ENCODE data around the gene CHRNB1. TPM values are rescaled to one million over a fixed set of nuclear protein-coding genes. Genes with fewer than 3 reads are reported as not detected.

The CHRNB1 gene
- total and polyA plus RNA-seq, 2 of the 8 experiments (the other 6 are each of a cell fraction or from before 2014, with no cell fraction given), result 14.1 to 28.2 TPM

GRCh38 chr17:7407485-7408251, 37.2 kb upstream of the CHRNB1 start, which contains the start of gene NLGN2:
TSS of gene NLGN2 (plus strand) at chr17:7407845. CDS start at chr17:7408256, 411 bp downstream.
- peak within 1 kb of the TSS; percentile 78 for H3K18ac ChIP-seq (ENCODE audit: extremely low read depth, low read length)
- CTCF ChIA-PET (ENCODE audit: partially characterized antibody), result interaction anchor here (1.1 to 2.9 kb wide), 5 partner anchors 13 to 83 kb away, joined by 3 to 15 read pairs (median 4); partner anchors contain the start of gene SPEM1

More at GRCh38 chr17:7407485-7408251, 37.2 kb upstream of the CHRNB1 start, which contains the start of gene NLGN2:
- FAIRE-seq, result no peak
- Histone ChIP-seq H2AFZ (ENCODE audit: low read length) (no peak within 1 kb of the TSS), H2BK120ac (replicated peaks; ENCODE audit: low read depth, low read length) (no peak within 1 kb of the TSS), H3K56ac (replicated peaks; ENCODE audit: insufficient read length, low read depth, low read length) (peak within 1 kb of the TSS; percentile 56), H3K27ac (ENCODE audit: low read depth, low read length) (no peak within 1 kb of the TSS), H3K36me3 (ENCODE audit: control insufficient read depth in 2 of 4, insufficient read depth in 4 of 4, low read length in 3 of 4) (peaks cover 2 to 22% (median 17%) of the 10 kb centered on the region in 4 experiments; a peak in 5 of 8 replicates), H2BK20ac (ENCODE audit: low read length) (0 out of 2 replicates have a peak within 1 kb of the TSS, but pooled peaks have one; percentile 32), H3K9me3 (ENCODE audit: insufficient read depth in 2 of 2, low read depth in 1 of 2, low read length in 1 of 2) (no peaks in the 10 kb centered on the region), H3K4me3 (ENCODE audit: extremely low read depth in 1 of 4, insufficient read depth in 2 of 4, low read depth in 3 of 4, low read length in 4 of 4) (peak within 1 kb of the TSS; percentile 1 to 44 (median 22); a peak in 5 of 8 replicates), H4K8ac (ENCODE audit: extremely low read depth, insufficient read depth, low read length) (no peak within 1 kb of the TSS; the same call in 1 of the 2 replicates), H3K27me3 (replicated peaks in 1 of 4; ENCODE audit: control insufficient read depth in 3 of 4, extremely low read depth in 1 of 4, insufficient read depth in 3 of 4, low read length in 3 of 4) (no peaks in the 10 kb centered on the region; a peak in 1 of 7 replicates), H3K4me2 (ENCODE audit: insufficient read depth in 1 of 2, low read depth in 2 of 2, low read length in 2 of 2) (peak within 1 kb of the TSS; percentile 43 to 90), H2AK5ac (ENCODE audit: low read depth, low read length) (peak within 1 kb of the TSS; percentile 53; the same call in 1 of the 2 replicates), H2BK12ac (ENCODE audit: low read depth, low read length) (peak within 1 kb of the TSS; percentile 84; the same call in 1 of the 2 replicates), H3K23me2 (ENCODE audit: low read depth, low read length) (peaks cover 17% of the 10 kb centered on the region; the same call in 1 of the 2 replicates), H3K14ac (ENCODE audit: insufficient read length) (no peak within 1 kb of the TSS), H4K20me1 (replicated peaks in 1 of 2; ENCODE audit: control insufficient read depth in 1 of 2, insufficient read depth in 2 of 2, low read length in 2 of 2) (peaks cover 0 to 23% of the 10 kb centered on the region in 2 experiments), H3K9ac (replicated peaks in 1 of 4; ENCODE audit: extremely low read depth in 1 of 4, low read depth in 3 of 4, low read length in 3 of 4) (peak within 1 kb of the TSS in 1 of 4 experiments; percentile 14; a peak in 1 of 7 replicates), H4K5ac (ENCODE audit: insufficient read length, low read depth, low read length) (no peak within 1 kb of the TSS), H3K79me1 (ENCODE audit: low read depth, low read length) (peaks cover 4% of the 10 kb centered on the region; the same call in 1 of the 2 replicates), H2BK15ac (ENCODE audit: low read length) (0 out of 2 replicates have a peak within 1 kb of the TSS, but pooled peaks have one; percentile 88), H3K4ac (replicated peaks; ENCODE audit: insufficient read length, low read depth, low read length) (no peak within 1 kb of the TSS), H3K4me1 (replicated peaks in 1 of 4; ENCODE audit: control insufficient read depth in 3 of 4, insufficient read depth in 4 of 4, low read length in 3 of 4) (peaks cover 0 to 19% (median 13%) of the 10 kb centered on the region in 4 experiments; a peak in 5 of 7 replicates), H2BK5ac (ENCODE audit: low read depth, low read length) (no peak within 1 kb of the TSS), H3K23ac (ENCODE audit: insufficient read length) (no peak within 1 kb of the TSS), H4K91ac (replicated peaks; ENCODE audit: insufficient read length, low read length) (peak within 1 kb of the TSS; percentile 71), H3K79me2 (ENCODE audit: control insufficient read depth in 1 of 2, insufficient read depth in 2 of 2, low read length in 2 of 2) (peaks cover 0 to 8% of the 10 kb centered on the region in 2 experiments; a peak in 1 of 4 replicates)
- POLR2A ChIA-PET (ENCODE audit: partially characterized antibody), result interaction anchor here (0.6 to 8.2 kb wide), 13 partner anchors 9 to 95 kb away, joined by 3 to 66 read pairs (median 4); partner anchors contain the start of genes ACAP1, FGF11, TMEM102 and TNK1
- no peak for DNase-seq (ENCODE audit: low read depth in 1 of 2, low spot score in 2 of 2)
- 48% methylated on average over 3 of the region's 12 CpGs; no CpG with 5 or more reads in 1 of the 2 experiments for WGBS, 2 experiments (ENCODE audit: extremely low coverage in 1 of 2, insufficient coverage in 1 of 2, insufficient read length in 1 of 2, insufficient replicate concordance in 2 of 2, low coverage in 1 of 2, low lambda C conversion rate in 2 of 2, missing lambda C conversion rate in 1 of 2)
- TF ChIP-seq HDAC6 (IDR thresholded peaks at IDR 0.05; ENCODE audit: low read depth, low read length) (no peak), JUN (IDR thresholded peaks at IDR 0.05; ENCODE audit: low read depth, low read length) (no peak), MAFK (IDR thresholded peaks at IDR 0.05; ENCODE audit: low read depth, low read length) (no peak)
